NT2/D1 (cell line): ENCODE measurements around the gene GPSM1.
A peak's percentile ranks its signal among the peaks of the same experiment; 100 is the strongest.

Experiments used
- DNase-seq: peaks from one replicate; pipeline ENCODE4 v3.0.0-alpha.2; 2011; ENCODE audit warnings: low read depth, low spot score
- H3K27me3 ChIP-seq: 2 replicates; pipeline ENCODE4 v1.6.0; 2011; ENCODE audit warnings: mild to moderate bottlenecking; ENCODE audit not compliant: insufficient read length, insufficient read depth
- H3K36me3 ChIP-seq: 2 replicates; pipeline ENCODE4 v1.6.1; 2011; ENCODE audit warnings: mild to moderate bottlenecking, low read length, mixed read lengths; ENCODE audit not compliant: insufficient read depth, insufficient read length
- H3K4me1 ChIP-seq: 2 replicates; pipeline ENCODE4 v1.5.1; 2011; ENCODE audit not compliant: insufficient read depth, insufficient read length
- H3K4me3 ChIP-seq: 2 replicates; pipeline ENCODE4 v1.5.1; 2011; ENCODE audit warnings: low read depth; ENCODE audit not compliant: insufficient read length
- H3K9ac ChIP-seq: 2 replicates; pipeline ENCODE4 v1.6.0; 2011; ENCODE audit warnings: low read depth; ENCODE audit not compliant: insufficient read length
- H3K9me3 ChIP-seq: 2 replicates; pipeline ENCODE4 v1.5.1; 2011; ENCODE audit warnings: mild to moderate bottlenecking, low read length; ENCODE audit not compliant: insufficient read depth
- SUZ12 ChIP-seq: IDR thresholded peaks from 2 replicates; pipeline ENCODE4 v1.6.1; 2011; ENCODE audit not compliant: insufficient read length, insufficient read depth; ENCODE audit errors: extremely low read depth
- YY1 ChIP-seq: IDR thresholded peaks from 2 replicates; pipeline ENCODE4 v1.6.1; 2011; ENCODE audit not compliant: insufficient read length, insufficient read depth
- ZNF274 ChIP-seq: IDR thresholded peaks from 2 replicates; pipeline ENCODE4 v1.6.1; 2011; ENCODE audit warnings: mild to moderate bottlenecking, low read depth, low read length

The GPSM1 gene

DNA sequence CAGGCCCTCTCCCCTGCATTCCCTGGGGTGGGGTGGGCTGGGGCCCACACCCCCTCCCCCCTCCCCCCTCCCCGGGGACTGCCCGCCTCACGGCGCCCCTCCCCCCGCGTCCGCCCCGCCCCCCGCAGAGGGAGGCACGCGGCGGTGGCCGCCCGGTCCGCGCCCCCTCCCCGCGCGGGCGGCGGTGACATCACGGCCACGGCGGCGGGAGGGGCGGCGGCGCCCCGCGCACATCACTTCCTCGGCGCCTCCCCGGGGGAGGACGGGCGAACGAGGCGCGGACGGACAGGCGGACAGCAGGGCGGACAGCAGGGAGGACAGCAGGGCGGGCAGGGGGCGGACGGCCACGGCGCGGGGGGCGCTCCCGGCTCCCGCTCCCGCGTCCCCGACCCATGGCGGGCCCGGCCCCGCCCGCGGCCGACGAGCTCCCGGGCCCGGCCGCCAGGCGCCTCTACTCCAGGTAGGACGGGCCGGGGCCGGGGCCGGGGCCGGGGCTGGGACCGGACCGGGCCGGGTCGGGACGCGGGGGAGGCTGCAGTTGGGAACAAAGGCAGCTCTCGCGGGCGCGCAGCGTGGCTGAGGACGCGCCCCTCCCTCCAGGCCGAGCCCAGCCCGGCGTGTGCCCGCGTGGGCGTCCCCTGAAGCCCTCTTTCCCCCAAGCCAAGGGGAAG is at the start of gene GPSM1:
Gene GPSM1, plus strand, starts transcription at position 236 of the 671 bp plus-strand sequence. Its CDS starts 157 bp downstream, at position 393.
- TF ChIP-seq ZNF274, result no peak
- TF ChIP-seq YY1, result no peak
- no peak for TF ChIP-seq SUZ12
- Histone ChIP-seq H3K4me3 (peak within 1 kb of the TSS; percentile 44), H3K9me3 (no peaks in the 10 kb centered on the region), H3K36me3 (peaks cover 6% of the 10 kb centered on the region), H3K4me1 (peaks cover 46% of the 10 kb centered on the region), H3K27me3 (no peaks in the 10 kb centered on the region), H3K9ac (peak within 1 kb of the TSS; percentile 78)
- DNase-seq, result no peak

DNA sequence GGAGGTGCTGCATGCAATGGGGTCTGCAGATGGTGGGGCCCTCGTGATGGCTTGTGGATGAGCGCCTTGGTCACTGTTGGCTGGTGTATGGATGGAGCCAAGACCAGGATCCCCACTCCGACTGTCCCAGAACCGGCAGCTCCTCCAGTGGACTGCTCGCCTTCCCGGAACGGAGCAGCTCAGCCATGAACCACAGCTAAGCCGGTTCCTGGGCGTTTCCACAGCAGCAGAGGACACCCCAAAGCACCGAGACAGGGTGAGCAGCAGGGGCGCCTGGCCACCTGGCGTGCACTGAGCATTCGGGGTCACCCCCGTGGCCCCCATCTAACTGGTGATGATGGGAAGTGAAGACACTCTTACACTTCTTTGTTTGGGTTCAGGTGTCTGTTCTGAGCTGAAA is 49.6 kb upstream of the GPSM1 start:
- H3K4me3 ChIP-seq, result no peak overlapping the region
- TF ChIP-seq ZNF274 (no peak), SUZ12 (no peak), YY1 (no peak)

DNA sequence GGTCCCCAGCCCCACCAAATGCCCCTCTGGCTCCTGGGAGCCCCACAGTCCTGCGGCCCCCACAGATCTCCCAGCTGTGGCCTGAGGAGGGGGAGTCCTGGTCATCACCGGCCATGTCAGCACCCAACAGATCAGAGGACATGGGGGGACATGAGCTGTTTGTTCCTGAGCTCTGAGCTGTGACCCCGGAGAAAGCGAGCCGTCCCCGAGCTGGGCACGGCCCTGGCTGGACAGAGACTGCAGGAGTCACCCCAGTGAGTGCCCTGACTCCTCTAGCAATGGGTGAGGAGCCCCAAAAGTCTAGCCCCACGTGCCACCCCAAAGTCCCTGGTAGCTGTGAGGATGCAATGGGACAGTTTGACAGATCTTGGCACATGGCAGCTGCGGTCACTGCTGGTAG is 49.1 kb upstream of the GPSM1 start:
- Histone ChIP-seq H3K9me3 (no peaks in the 10 kb centered on the region; the same call in 1 of the 2 replicates), H3K27me3 (no peaks in the 10 kb centered on the region), H3K4me1 (peaks cover 21% of the 10 kb centered on the region), H3K9ac (no peak overlapping the region), H3K36me3 (no peaks in the 10 kb centered on the region), H3K4me3 (no peak overlapping the region)
- TF ChIP-seq SUZ12 (no peak), YY1 (no peak), ZNF274 (no peak)
- no peak for DNase-seq

More for the DNA sequence above, 49.6 kb upstream of the GPSM1 start:
- Histone ChIP-seq H3K27me3 (no peaks in the 10 kb centered on the region), H3K9ac (no peak overlapping the region), H3K4me1 (peaks cover 20% of the 10 kb centered on the region), H3K9me3 (no peaks in the 10 kb centered on the region; the same call in 1 of the 2 replicates), H3K36me3 (no peaks in the 10 kb centered on the region)
- DNase-seq, result no peak

- no peaks in the 10 kb centered on the region; the same call in 1 of the 2 replicates for H3K9me3 ChIP-seq
- H3K4me3 ChIP-seq, result no peak overlapping the region
- no peak overlapping the region for H3K9ac ChIP-seq
- no peaks in the 10 kb centered on the region for H3K36me3 ChIP-seq
- H3K4me1 ChIP-seq, result peaks cover 28% of the 10 kb centered on the region
- no peaks in the 10 kb centered on the region for H3K27me3 ChIP-seq
- TF ChIP-seq SUZ12, result no peak
- TF ChIP-seq YY1, result no peak
- no peak for DNase-seq
These were observed 48.4 kb upstream of the GPSM1 start for GRCh38 chr9:136278894-136279293.

GRCh38 chr9:136279471-136279870 is 47.9 kb upstream of the GPSM1 start:
- no peak for DNase-seq
- H3K27me3 ChIP-seq, result no peaks in the 10 kb centered on the region
- no peak overlapping the region for H3K4me3 ChIP-seq
- H3K9ac ChIP-seq, result no peak overlapping the region
- H3K9me3 ChIP-seq, result no peaks in the 10 kb centered on the region; the same call in 1 of the 2 replicates
- no peaks in the 10 kb centered on the region for H3K36me3 ChIP-seq
- no peak for TF ChIP-seq SUZ12
- no peak for TF ChIP-seq YY1
- no peak for TF ChIP-seq ZNF274
- peaks cover 30% of the 10 kb centered on the region for H3K4me1 ChIP-seq

- H3K27me3 ChIP-seq, result no peaks in the 10 kb centered on the region
- peaks cover 19% of the 10 kb centered on the region for H3K4me1 ChIP-seq
- H3K9ac ChIP-seq, result no peak overlapping the region
- H3K36me3 ChIP-seq, result no peaks in the 10 kb centered on the region
- H3K9me3 ChIP-seq, result no peaks in the 10 kb centered on the region; the same call in 1 of the 2 replicates
- DNase-seq, result no peak
- no peak overlapping the region for H3K4me3 ChIP-seq
- TF ChIP-seq ZNF274 (no peak), YY1 (no peak), SUZ12 (no peak)
These were observed 46.6 kb upstream of the GPSM1 start for GRCh38 chr9:136280535-136281315.
